HG02970 (cell line): ENCODE results near the gene GRM2.

Source experiments
- ATAC-seq: cut with Tn5 transposase; IDR thresholded peaks from one replicate; pipeline ENCODE4 v1.9.1; 2021; ENCODE audit warnings: mild to moderate bottlenecking, moderate library complexity, moderate number of reproducible peaks; ENCODE audit not compliant: unreplicated experiment, low FRiP score

The GRM2 gene

GRCh38 chr3:51703761-51704510, 2.9 kb upstream of the GRM2 start:
- ATAC-seq: no peak

- no peak for ATAC-seq
These were observed 2.3 kb upstream of the GRM2 start for GRCh38 chr3:51704511-51704950.

GRCh38 chr3:51705276-51706020, 1.4 kb upstream of the GRM2 start:
- ATAC-seq: no peak

GRCh38 chr3:51706021-51706485, 815 bp upstream of the GRM2 start:
- no peak for ATAC-seq

GRCh38 chr3:51708216-51708845, 1.5 kb downstream of the GRM2 start:
- ATAC-seq: no peak

- no peak for ATAC-seq
These were observed 2.1 kb downstream of the GRM2 start for GRCh38 chr3:51709004-51709420.

GRCh38 chr3:51709675-51710074, 2.8 kb downstream of the GRM2 start:
- no peak for ATAC-seq

GRCh38 chr3:51710631-51711351, 3.9 kb downstream of the GRM2 start:
- no peak for ATAC-seq

GRCh38 chr3:51711352-51712037, 4.6 kb downstream of the GRM2 start:
- no peak for ATAC-seq

- no peak for ATAC-seq
These were observed 5.2 kb downstream of the GRM2 start for GRCh38 chr3:51712038-51712420.

- ATAC-seq: no peak
These were observed 5.7 kb downstream of the GRM2 start for GRCh38 chr3:51712511-51712931.

- ATAC-seq: no peak
These were observed 6.1 kb downstream of the GRM2 start for GRCh38 chr3:51712963-51713362.

- no peak for ATAC-seq
These were observed 8.5 kb downstream of the GRM2 start for GRCh38 chr3:51715231-51715976.

- ATAC-seq: no peak
These were observed 9.1 kb downstream of the GRM2 start for GRCh38 chr3:51715977-51716294.

GRCh38 chr3:51716805-51717204, 9.9 kb downstream of the GRM2 start:
- no peak for ATAC-seq

GRCh38 chr3:51717446-51717845, 10.6 kb downstream of the GRM2 start:
- ATAC-seq: no peak

GRCh38 chr3:51717947-51718346, 11.1 kb downstream of the GRM2 start:
- no peak for ATAC-seq

- ATAC-seq: no peak
These were observed 11.9 kb downstream of the GRM2 start for GRCh38 chr3:51718547-51719409.
